Aorta (tissue), 5 donors: ENCODE results near the gene ZNF628. TPM values are rescaled to one million over a fixed set of nuclear protein-coding genes. Genes with fewer than 3 reads are reported as not detected.

Experiments
- ATAC-seq: fragments of 200-7000 bp; cut with Tn5 transposase; one replicate; pipeline ENCODE4 v1.9.1; 2022; ENCODE audit warnings: moderate library complexity; ENCODE audit not compliant: low FRiP score
- DNase-seq, 2 donors: peaks; one replicate each; pipeline ENCODE4 v3.0.0-alpha.2; 2020
- H3K27ac ChIP-seq, 2 donors: one replicate each; pipeline ENCODE4 v1.5.1; 2013; ENCODE audit warnings: low read length in 2 of 2, mild to moderate bottlenecking in 2 of 2, moderate library complexity in 2 of 2, control low read depth in 1 of 2, inconsistent platforms in 1 of 2, low read depth in 1 of 2
- H3K27me3 ChIP-seq, 2 donors: one replicate each; pipeline ENCODE4 v1.6.1; 2013; ENCODE audit warnings: control low read depth in 1 of 2, low read length in 1 of 2, mild to moderate bottlenecking in 1 of 2, moderate library complexity in 1 of 2; ENCODE audit not compliant: insufficient read depth in 2 of 2, control insufficient read depth in 1 of 2
- H3K36me3 ChIP-seq, 2 donors: one replicate each; pipeline ENCODE4 v1.6.1; 2013; ENCODE audit warnings: control low read depth in 1 of 2, low read length in 1 of 2, mild to moderate bottlenecking in 1 of 2; ENCODE audit not compliant: insufficient read depth in 2 of 2, control insufficient read depth in 1 of 2
- H3K4me1 ChIP-seq, 2 donors: one replicate each; pipeline ENCODE4 v1.6.1; 2013; ENCODE audit warnings: low read length in 2 of 2, control low read depth in 1 of 2, mild to moderate bottlenecking in 1 of 2, moderate library complexity in 1 of 2; ENCODE audit not compliant: insufficient read depth in 2 of 2, control insufficient read depth in 1 of 2
- H3K4me3 ChIP-seq, 2 donors: one replicate each; pipeline ENCODE4 v1.5.1; 2013; ENCODE audit warnings: low read length in 2 of 2, control low read depth in 1 of 2, mild to moderate bottlenecking in 1 of 2
- H3K9me3 ChIP-seq: one replicate; pipeline ENCODE4 v1.6.1; 2013; ENCODE audit warnings: mild to moderate bottlenecking, low read length; ENCODE audit not compliant: control insufficient read depth
- WGBS, 2 donors: extraction: QIAGEN DNeasy Blood & Tissue Kit; methylation state at CpG; one replicate each; pipeline ENCODE4 v1.1.7; 2013; 5-methylcytosine and 5-hydroxymethylcytosine counted together
- intact Hi-C, 2 donors: fragments of 100-400 bp; cut with DNase I; formaldehyde crosslinking; loops; one replicate each; pipeline versions ENCODE4 v1.14.2 to v1.15.0; 2022
- polyA plus RNA-seq, 2 donors: library from polyadenylated mRNA; stranded (reverse); fragments of 200-250 nt; gene quantifications; one replicate each; pipeline ENCODE4 v1.2.3, GENCODE V29; 2013
- total RNA-seq, 2 donors: library from RNA; stranded (reverse); fragmentation: NEBNext Ultra II Directional; extraction: Animal tissue kit (Norgen Biotek cat#: 25700); gene quantifications; one replicate each; pipeline ENCODE4 v1.2.1, GENCODE V29; 2021
- donor health status: healthy with polysubstance abuse.
- donor health status: Bipolar disorder and iron deficiency.
- donor health status: DM: no; HTN: no; CAD: no.
- donor health status: DM: no; HTN: no; CAD: no.
- donor health status: DM: yes; HTN: yes; CAD: no.

ZNF628 gene
- total and polyA plus RNA-seq, 4 donors: 1.3 to 7.0 (median 4.5) TPM

DNA sequence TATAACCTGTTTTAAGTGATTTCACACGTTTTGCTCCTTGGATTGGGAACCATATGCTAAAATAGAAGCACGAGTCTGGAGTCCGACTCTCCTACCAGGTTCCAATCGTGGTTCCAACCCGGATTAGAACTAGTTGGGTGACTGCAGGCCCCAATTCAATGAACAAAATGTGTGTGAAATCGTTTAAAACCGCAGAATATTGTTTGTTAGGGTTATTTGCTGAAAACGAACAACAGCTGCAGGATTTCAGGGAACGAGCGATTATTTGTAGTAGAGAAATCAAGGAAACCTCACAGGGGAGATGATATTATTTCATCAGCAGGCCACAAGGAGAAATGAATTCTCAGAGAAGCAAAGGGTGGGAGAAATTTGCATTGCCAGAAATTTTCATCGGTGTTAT is 28.6 kb downstream of the ZNF628 start:
- Histone ChIP-seq H3K9me3 (no peaks in the 10 kb centered on the region), H3K4me3 (no peak overlapping the region), H3K27me3 (no peaks in the 10 kb centered on the region), H3K27ac (no peak overlapping the region), H3K36me3 (no peaks in the 10 kb centered on the region), H3K4me1 (no peaks in the 10 kb centered on the region)
- ATAC-seq (no peak), DNase-seq (peak in 1 of 2 donors; percentile 3)
- intact Hi-C loops: loop anchor here (2.0 to 5.0 kb wide), 4 partner anchors 36 to 363 kb away; no protein-coding TSS in a partner anchor
- 89 to 90% methylated on average over 11 of the region's 11 CpGs for WGBS, 2 donors

DNA sequence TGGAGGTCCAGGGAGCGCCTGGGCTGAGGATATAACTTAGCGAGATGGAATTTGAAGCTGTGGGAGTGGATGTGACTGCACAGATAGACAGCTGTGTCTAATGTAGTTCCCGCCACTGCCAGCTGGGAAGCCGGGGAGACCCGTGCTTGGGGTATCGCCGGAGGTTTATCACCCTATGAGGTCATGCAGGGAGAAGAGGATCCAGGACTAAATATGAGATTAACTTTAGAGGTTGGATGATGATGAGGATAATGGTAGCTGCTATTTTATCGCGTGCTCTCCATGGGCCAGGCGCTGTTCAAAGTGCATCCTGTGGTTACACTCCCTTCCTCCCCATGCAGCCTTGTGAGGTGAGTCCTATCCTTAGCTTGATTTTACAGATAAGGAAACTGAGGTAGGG is 31.7 kb downstream of the ZNF628 start:
- Histone ChIP-seq H3K27me3 (no peaks in the 10 kb centered on the region), H3K27ac (no peak overlapping the region), H3K36me3 (no peaks in the 10 kb centered on the region), H3K9me3 (no peaks in the 10 kb centered on the region), H3K4me1 (no peaks in the 10 kb centered on the region), H3K4me3 (no peak overlapping the region)
- ATAC-seq: no peak
- 80 to 85% methylated on average over 10 of the region's 10 CpGs for WGBS, 2 donors
- intact Hi-C loops: no loop called here
- DNase-seq: no peak

DNA sequence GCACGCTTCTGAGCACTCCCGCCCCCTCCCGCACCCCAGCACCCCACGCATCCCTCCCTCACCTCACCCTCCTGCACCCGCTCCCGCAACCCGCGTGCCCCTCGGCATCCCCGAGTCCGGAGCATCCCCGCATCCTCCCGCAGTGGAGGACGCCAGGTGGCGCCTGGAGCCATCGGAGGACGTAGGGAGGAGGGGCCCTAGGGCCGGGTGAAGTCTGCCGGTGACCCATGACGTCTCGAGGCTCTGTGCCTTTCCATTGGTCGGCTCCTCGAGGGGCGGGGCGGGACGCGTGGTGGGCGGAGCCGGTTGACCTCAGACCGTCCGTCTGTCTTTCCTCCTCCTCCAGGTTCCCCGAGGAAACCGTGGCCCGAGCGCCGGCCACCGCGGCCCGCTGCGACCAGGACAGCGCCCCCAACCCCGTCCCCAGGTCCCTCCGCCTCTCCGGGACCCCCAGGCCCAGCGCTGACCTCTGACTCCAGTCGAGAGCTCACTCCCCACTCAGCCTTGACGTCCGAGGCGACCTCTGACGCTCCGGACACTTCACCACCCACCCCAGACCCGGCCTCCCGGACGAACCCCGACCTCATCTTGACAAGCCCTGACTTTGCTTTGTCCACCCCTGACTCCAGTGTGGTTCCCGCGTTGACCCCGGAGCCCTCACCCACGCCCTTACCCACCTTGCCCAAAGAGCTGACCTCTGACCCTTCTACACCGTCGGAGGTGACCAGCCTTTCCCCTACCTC is 40.6 kb downstream of the ZNF628 start:
- no peak overlapping the region for H3K4me3 ChIP-seq
- DNase-seq (peak; percentile 95 to 97), ATAC-seq (peak; percentile 98)
- no peaks in the 10 kb centered on the region for H3K9me3 ChIP-seq
- no peak overlapping the region for H3K27ac ChIP-seq
- intact Hi-C loops: loop anchor here (1.0 to 5.0 kb wide), 5 partner anchors 30 to 115 kb away; partner anchors contain the start of gene ZNF865 (in 1 of the 2)
- H3K27me3 ChIP-seq: no peaks in the 10 kb centered on the region
- H3K36me3 ChIP-seq: no peaks in the 10 kb centered on the region
- 11 to 12% methylated on average over 58 to 61 of the region's 61 CpGs for WGBS, 2 donors
- no peaks in the 10 kb centered on the region for H3K4me1 ChIP-seq

DNA sequence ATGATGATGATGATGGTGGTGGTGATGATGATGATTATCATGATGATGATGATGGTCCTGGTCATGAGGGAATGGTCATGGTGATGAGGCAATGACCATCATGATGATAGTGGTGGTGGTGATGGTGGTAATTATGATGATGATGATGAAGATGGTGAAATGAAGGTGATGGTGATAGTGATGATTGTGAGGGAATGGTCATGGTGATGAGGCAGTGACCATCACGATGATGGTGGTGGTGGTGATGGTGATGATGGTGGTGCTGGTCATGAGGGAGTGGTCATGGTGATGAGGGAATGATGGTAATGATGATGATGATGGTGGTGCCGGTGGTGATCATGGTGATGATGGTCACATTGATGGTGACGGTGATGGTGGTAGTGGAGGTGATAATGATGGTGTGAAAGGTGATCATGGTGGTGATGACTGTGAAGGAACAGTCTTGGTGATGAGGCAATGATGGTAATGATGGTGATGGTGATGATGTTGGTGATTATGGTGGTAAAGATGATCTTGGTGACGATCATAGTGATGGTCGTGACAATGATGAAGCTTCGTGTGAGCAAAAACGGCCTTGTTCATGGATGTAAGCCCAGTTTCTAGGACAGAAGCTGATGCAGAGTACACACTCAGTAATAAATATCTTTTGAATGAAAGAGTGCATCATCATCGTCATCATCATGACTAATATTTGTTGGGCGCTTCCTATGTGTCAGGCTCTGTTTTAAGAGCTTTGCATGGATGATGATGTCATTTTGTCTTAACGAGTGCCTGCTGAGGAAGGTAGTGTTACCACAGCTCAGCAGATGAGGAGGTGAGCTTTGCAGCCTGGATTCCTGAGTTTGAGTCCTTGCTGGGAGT is 43.3 kb downstream of the ZNF628 start:
- DNase-seq (no peak), ATAC-seq (no peak)
- Histone ChIP-seq H3K27me3 (no peaks in the 10 kb centered on the region), H3K4me1 (no peaks in the 10 kb centered on the region), H3K4me3 (no peak overlapping the region), H3K27ac (no peak overlapping the region), H3K36me3 (no peaks in the 10 kb centered on the region), H3K9me3 (no peaks in the 10 kb centered on the region)
- intact Hi-C loops: loop anchor here (5.0 kb wide), 3 partner anchors 68 to 113 kb away; partner anchors contain the start of gene ZNF865 (in 1 of the 2)
- WGBS, 2 donors: 88 to 92% methylated on average over 10 of the region's 10 CpGs

DNA sequence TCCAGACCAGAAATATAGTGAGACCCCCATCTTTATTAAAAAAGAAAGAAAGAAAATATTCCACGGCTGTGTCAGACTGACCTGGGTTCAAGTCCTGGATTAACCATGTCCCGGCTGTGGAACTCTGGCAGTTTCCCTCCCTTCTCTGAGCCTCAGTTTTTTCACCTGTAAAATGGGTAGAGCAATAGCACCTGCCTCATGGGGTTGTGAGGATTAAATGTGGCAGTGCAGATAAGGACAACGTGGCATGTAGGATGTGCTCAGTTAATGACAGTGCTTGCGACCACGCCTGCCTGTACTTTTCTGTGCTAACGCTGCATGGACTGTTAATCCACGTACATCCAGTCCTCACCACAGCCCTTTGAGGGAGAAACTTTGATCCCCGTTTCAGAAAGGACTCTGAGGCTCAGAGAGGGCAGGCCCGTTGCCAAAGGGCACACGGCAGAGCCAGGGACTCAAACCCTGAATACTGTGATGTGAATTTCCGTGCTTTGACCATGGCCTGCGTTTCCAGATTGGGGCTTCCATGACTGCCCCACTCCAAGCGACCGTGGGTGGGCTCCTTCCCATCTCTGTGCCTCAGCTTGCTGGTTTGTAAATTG is 44.4 kb downstream of the ZNF628 start:
- no peaks in the 10 kb centered on the region for H3K36me3 ChIP-seq
- H3K27me3 ChIP-seq: no peaks in the 10 kb centered on the region
- DNase-seq (no peak), ATAC-seq (no peak)
- no peak overlapping the region for H3K4me3 ChIP-seq
- H3K9me3 ChIP-seq: no peaks in the 10 kb centered on the region
- H3K27ac ChIP-seq: no peak overlapping the region
- WGBS, 2 donors: 78 to 81% methylated on average over 14 of the region's 14 CpGs
- no peaks in the 10 kb centered on the region for H3K4me1 ChIP-seq
- intact Hi-C loops: no loop called here

DNA sequence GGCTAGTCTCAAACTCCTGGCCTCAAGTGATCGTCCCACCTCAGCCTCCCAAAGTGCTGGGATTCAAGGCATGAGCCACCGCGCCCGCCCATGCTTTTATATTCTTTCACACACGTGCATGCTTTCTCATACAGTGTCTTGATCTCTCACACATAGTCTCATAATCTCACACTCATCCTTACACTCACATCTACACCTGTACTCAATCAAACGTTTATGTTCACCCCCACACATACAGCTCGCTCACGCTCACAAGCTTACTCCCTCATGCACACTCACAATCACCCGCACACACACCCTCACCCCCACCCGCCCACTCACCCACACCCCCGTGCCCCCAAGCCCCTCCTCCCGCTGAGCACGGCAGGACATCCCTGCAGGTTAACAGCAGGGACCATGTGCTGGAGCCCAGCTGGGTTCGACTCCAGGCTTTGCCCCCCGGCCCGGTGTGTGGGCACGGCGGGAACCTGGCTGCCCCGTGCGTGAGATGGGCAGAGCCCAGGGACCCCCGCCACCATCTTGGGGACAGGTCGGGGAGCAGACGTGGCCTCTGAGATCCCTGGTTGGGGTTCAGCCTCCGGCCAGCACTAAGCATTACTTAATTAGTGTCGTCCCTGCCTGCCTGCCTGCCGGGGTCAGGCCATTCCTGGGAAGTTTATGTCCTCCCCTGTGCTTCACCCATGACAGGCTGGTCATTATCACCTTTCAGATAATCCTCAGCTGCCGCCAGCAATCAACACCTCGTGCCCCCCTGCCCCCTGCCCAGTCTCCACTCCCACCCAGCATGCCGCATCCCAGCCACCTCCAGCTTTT is 49.1 kb downstream of the ZNF628 start:
- no peaks in the 10 kb centered on the region for H3K9me3 ChIP-seq

DNA sequence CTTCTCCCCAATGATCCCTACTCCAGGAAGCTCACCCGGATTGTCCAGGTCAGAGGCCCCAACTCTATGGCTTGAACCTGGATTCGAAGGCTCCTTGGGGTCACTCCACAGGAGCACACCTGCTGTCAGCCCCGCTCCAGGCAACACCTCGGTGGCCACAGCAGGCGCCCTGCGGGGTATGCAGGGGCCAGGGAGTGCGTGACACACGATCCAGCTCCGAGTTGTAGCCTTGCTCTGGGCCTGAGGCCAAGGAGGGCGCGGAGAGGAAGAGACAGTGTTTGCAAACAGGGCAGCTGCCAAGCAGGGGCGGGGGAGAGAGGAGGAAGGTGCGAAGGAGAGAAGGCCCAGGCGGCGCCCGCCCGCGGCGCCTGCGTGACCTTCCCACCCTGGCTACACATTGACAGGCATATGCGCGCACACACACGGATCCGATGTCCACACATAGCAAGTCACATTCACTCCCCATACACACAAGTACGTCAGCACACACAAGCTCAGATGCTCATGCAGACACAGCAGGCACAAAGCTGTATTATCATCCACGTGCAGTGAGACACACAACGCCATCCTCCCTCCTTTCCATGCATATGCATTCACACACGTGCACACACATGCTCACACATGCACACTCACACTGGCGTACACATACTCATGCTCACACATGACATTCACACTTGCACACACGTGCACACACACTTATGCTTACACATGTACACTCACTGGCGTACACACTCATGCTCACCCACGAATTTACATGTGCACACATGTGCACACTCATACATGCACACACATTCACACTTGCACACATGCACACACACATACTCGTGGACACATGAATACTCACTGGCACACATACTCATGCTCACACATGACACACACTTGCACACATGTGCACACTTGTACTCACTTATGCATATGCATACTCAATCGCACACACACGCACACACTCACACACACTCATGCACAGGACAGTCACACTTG is 50.1 kb downstream of the ZNF628 start:
- Histone ChIP-seq H3K27me3 (no peaks in the 10 kb centered on the region), H3K4me3 (no peak overlapping the region), H3K9me3 (no peaks in the 10 kb centered on the region), H3K4me1 (no peaks in the 10 kb centered on the region), H3K27ac (no peak overlapping the region), H3K36me3 (no peaks in the 10 kb centered on the region)
- 29 to 31% methylated on average over 35 of the region's 35 CpGs for WGBS, 2 donors
- ATAC-seq: no peak
- DNase-seq: peak in 1 of 2 donors; percentile 71
- intact Hi-C loops: no loop called here

More for the DNA sequence above, 49.1 kb downstream of the ZNF628 start:
- Histone ChIP-seq H3K4me1 (no peaks in the 10 kb centered on the region), H3K27me3 (no peaks in the 10 kb centered on the region), H3K27ac (no peak overlapping the region), H3K4me3 (no peak overlapping the region), H3K36me3 (no peaks in the 10 kb centered on the region)
- ATAC-seq (peak; percentile 12), DNase-seq (no peak)
- intact Hi-C loops: no loop called here
- WGBS, 2 donors: 32 to 37% methylated on average over 29 of the region's 29 CpGs
